Bone marrow (tissue), 2 donors: ENCODE results near the gene TMEM106B.
"Not testable (repeated sequence)": the region's sequence is repeated elsewhere in the genome, so short reads cannot be mapped to it uniquely, and the experiment has no call there.

Experiments used
- DNase-seq, 2 donors: peaks; one replicate each; lab custom pipeline; 2025; lab: John Stamatoyannopoulos, UW

Gene TMEM106B

DNA sequence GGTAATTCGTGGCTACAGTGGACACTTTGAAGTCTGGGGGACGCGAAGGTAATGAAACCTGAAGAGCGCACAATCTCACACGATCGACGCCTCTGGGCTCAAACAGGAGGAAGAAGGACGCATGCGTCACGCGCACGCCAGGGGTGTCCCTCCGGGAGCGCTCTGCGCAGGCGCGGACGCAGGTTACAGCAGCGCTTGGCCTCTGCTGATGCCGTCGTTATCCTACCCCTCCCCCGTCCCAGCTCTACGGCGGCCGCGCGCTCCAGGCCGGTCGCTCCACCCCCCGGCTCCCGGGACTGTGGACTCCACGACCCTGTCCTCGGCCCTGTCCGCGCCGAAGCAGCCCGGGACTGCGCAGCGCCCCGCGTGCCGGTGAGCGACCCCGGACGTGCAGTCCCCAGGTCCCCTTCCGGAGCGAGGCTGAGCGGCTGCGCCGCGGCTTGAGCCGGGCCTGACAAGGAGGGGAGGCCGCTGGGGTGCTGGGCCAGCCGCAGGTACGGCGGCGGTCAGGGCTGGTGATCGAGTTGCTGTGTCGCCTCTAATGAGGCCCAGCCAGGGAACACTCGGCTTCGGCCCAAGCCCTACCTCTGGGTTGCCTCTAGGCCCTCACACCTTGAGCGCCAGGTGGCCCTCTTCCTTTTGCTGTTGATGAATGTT, at the start of gene TMEM106B:
TSS of gene TMEM106B (plus strand) at position 241 of the 657 bp plus-strand sequence. CDS start 3,517 bp downstream, outside the sequence.
- DNase-seq: peak; percentile 81 to 87

- no peak for DNase-seq
These were observed 48.5 kb upstream of the TMEM106B start for GRCh38 chr7:12162415-12163113.

DNA sequence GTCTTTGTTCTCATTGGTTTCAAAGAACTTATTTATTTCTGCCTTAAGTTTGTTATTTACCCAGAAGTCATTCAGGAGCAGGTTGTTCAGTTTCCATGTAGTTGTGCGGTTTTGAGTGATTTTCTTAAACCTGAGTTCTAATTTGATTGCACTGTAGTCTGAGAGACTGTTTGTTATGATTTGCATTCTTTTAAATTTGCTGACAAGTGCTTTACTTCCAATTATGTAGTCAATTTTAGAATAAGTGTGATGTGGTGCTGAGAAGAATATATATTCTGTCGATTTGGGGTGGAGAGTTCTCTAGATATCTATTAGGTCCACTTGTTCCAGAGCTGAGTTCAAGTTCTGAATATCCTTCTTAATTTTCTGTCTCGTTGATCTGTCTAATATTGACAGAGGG, 43.0 kb upstream of the TMEM106B start:
- not testable (repeated sequence) for DNase-seq

DNA sequence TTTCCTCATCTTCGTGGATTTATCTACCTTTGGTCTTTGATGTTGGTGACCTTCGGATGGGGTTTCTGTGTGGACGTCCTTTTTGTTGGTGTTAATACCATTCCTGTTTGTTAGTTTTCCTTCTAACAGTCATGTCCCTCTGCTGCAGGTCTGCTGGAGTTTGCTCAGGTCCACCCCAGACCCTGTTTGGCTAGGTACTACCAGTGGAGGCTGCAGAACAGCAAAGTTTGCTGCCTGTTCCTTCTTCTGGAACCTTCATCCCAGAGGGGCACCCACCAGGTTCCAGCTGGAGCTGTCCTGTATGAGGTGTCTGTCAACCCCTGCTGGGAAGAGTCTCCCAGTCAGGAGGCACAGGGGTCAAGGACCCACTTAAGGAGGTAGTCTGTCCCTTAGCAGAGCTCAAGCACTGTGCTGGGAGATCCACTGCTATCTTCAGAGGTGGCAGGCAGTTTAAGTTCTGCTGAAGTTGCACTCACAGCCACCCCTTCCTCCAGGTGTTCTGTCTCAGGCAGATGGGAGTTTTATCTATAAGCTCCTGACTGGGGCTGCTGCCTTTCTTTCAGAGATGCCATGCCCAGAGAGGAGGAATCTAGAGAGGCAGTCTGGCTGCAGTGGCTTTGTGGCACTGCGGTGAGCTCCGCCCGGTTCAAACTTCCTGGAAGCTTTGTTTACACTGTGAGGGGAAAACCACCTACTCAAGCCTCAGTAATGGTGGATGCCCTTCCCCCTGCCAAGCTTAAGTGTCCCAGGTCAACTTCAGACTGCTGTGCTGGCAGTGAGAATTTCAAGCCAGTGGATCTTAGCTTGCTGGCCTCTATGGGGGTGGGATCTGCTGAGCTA, 40.9 kb upstream of the TMEM106B start:
- DNase-seq: not testable (repeated sequence)

DNA sequence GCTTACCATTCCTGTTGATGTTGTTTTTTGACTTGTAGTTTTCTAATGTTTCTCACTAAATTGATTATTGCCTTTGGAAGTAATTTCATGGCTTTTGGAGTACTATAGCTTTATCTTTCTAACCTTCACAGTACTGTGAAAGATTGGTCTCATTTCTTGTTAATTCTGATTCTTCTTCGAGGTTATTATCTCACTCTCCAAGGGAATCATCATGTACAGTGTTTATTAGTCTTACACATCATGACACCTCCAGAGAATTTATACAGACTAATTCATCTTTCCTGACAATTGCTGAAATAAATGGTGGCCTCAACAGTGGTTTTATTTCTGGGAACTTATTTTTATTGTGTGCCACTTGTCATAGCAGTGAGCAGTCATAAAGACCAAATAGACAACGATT, 37.4 kb upstream of the TMEM106B start:
- DNase-seq: no peak

DNA sequence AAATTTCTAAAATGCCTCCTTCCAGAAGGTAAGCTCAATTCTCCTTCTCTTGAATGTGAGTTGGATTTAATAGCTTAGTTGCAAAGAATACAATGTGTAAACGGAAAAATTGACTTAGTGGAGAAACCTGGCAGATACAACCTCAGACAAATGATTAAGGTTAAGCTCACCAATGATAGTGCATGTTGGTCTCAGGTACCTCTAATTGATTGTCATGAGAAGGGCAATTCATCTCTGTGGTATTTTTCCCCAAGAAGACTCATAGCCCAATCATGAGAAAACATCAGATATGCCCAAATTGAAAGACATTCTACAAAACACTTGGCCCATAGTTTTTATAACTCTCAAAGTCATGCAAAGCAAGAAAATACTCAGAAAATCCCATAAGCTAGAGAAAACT, 36.2 kb upstream of the TMEM106B start:
- DNase-seq: no peak

DNA sequence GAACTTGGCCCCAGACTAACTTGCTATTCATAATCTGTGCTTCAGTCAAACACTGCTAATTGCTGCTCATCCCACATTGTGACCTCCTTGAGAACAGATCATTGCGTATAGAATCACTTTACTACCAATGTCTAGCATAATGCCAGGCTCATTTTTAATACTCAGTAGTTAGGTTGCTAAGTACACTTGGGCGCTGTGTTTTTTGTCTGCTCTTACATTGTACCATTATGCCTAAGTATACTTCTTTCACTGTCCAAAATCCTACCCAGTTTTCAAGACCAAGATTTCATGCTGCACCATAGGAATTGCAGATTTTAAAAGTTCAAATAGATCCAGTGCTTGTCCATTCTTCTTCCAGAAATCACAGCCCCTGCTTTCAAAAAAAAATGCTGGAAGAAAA, 32.8 kb upstream of the TMEM106B start:
- DNase-seq: no peak

DNA sequence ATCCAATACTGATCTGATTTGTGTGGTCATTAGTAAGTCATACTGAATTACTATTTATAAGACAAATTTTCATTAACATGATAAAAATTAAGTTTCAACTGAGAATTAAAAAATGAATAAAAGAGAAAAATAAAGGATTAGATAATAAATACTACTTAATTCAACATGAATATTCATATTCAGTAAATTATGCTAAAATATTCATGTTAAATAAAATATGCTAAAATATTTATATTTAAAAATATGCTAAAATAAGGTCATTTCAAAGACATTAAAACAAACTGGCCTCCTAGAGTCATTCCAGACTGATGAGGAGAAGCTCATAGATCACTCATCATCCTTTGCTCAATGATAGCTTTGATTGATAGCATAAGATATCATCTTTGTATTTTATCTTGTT, 16.7 kb upstream of the TMEM106B start:
- no peak for DNase-seq

GRCh38 chr7:12196386-12196785, 14.7 kb upstream of the TMEM106B start:
- no peak for DNase-seq

- no peak for DNase-seq
These were observed 11.7 kb upstream of the TMEM106B start for GRCh38 chr7:12199363-12199762.

DNA sequence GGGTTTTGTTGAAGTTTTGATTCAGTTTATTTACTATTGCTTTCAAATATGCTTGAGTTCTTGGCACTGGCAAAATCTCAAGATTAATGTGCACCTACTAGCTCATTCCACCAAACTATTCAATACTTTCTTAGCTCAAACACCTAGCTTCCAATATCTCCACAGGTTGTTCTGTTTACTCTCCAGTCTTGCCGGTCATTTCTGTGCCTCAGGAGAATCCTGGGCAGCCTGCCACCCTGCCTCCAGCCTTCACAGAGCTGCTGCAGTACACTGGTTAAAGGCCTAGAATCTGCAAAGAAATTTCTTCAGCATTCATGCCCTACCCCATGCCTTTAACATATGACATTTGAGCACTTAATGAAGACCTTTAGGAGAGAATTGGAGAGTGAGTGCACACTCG, 4.0 kb upstream of the TMEM106B start:
- no peak for DNase-seq

GRCh38 chr7:12209221-12209620, 1.9 kb upstream of the TMEM106B start:
- no peak for DNase-seq

DNA sequence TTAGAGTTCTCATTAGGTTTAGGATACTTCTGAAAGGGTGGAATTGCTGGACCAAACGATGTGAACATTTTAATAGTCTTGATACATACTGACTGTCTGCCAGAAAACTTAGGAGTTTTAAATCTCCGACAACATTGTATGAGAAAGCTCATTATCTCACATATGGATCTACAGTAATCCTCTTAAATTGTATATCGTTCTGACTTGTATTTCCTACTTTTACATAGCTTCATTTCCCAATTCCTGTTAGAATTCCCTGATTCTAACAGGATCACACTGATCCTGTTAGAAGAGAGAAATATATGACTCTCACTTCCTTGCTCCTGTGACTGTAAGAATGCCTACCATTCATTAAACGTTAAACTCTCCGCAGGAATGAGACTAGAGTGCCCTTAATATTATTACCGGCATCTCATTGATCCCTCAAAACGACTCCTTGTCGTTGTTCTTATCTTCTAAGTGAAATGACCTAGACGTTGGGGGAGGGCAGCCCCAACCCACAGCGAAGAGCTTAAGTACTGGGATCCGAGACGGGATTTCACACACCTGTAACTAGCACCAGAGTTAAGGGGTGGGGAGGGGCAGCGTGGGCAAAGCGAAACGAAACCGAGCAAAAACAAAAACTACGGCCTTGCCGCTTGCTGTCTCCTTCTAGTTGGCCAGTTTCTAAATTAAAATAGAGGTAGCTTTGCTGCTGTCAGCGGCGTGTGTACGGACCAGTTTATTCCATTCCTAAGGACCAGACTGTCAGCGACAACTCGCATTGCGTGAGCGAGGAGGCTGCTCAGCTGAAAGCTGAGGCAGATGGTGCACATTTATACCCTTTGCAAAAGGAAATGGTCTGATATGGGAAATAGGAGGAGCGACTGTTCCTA, 678 bp upstream of the TMEM106B start:
- peak in 1 of 2 donors; percentile 70 for DNase-seq

GRCh38 chr7:12211711-12212485, 804 bp downstream of the TMEM106B start:
- DNase-seq: peak in 1 of 2 donors; percentile 50

DNA sequence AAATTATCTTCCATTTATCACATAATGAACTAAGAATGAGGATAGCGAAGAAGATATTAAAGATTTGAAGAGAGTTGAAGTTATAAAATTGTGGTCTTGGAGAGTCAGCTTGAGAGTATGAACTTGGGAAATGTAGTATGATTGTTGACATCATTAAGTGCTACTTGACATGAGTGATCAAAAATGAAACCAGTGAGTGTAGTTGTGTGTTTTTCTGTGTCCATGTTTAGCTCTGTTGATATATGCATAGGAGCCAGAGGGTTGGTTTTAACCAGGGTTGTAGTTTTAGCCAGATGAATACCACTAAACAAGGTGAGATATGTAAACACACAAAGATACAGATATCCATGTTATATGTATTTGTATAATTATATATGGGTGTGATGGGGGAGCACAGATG, 6.2 kb downstream of the TMEM106B start:
- no peak for DNase-seq

DNA sequence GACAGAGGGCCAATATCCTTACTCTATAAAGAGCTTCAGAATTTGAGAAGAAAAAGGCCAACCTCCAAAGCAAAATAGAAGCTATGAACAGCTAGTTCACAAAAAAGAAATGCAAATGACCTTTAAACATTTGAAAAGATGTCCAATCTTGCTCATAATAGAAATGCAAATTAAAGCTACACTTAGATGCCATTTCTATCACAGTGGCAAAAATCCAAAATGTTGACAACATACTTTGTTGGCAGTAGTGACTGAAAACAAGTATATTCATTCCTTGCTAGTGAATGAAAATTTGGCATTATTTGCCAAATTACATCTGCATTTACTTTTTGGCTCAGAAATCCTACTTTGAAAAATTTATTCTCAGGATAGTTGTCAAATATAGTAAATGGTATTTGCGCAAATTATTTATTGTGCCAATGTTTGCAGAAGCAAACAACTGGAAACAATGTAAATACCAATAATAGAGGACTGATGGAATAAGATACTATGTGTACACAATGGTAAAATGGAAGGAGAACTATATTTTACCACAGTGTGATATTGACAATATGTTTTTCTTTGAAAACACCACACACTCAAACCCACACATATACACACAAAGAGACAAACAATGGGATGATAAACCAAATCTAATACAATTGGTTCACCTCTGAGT, 9.4 kb downstream of the TMEM106B start:
- DNase-seq: no peak

GRCh38 chr7:12221414-12221813, 10.3 kb downstream of the TMEM106B start:
- DNase-seq: no peak

DNA sequence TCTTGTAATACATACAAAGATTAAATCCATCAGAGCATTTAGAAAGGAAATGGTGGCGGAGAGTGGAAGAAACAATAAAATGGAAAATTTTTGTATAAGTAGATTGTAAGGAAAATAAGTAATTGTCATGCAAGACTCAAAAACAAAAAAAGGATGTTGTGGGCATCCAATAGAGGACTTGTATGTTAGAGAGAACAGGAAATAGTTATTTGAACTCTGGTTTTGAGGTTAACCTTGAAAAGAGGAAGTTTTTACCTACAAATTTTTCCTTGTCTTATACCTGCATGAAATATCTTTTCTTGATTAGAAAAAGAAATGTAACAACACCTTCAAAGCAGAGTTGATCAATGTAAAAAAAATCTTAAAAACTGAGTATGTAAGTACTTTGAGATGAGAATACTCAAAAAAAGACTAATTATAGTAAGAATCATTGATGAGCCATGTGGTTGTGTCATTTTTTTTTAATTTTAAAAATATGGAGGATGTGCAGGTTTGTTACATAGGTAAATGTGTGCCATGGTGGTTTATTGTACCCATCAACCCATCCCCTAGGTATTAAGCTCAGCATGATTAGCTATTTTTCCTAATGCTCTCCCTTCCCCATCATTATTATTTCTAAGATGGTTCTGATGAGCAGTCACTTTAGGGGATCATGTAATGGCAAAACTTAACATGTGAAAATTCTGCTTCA, 11.9 kb downstream of the TMEM106B start:
- peak in 1 of 2 donors; percentile 41 for DNase-seq

DNA sequence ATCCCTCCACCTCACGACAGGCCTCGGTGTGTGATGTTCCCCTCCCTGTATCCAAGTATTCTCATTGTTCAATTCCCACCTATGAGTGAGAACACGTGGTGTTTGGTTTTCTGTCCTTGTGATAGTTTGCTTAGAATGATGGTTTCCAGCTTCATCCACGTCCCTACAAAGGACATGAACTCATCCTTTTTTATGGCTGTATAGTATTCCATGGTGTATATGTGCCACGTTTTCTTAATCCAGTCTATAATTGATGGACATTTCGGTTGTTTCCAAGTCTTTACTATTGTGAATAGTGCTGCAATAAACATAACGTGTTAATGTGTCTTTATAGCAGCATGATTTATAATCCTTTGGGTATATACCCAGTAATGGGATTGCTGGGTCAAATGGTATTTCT, 13.9 kb downstream of the TMEM106B start:
- not testable (repeated sequence) for DNase-seq

GRCh38 chr7:12226756-12227155, 15.7 kb downstream of the TMEM106B start:
- no peak for DNase-seq
